HG03280 (cell line): ENCODE results near the gene JMJD1C.

Experiments
- ATAC-seq: cut with Tn5 transposase; IDR thresholded peaks from one replicate; pipeline ENCODE4 v1.9.1; 2021; ENCODE audit warnings: mild to moderate bottlenecking, moderate library complexity; ENCODE audit not compliant: unreplicated experiment

Gene JMJD1C

GRCh38 chr10:63483983-63484382 lies 18.2 kb upstream of the JMJD1C start:
- ATAC-seq: no peak

DNA sequence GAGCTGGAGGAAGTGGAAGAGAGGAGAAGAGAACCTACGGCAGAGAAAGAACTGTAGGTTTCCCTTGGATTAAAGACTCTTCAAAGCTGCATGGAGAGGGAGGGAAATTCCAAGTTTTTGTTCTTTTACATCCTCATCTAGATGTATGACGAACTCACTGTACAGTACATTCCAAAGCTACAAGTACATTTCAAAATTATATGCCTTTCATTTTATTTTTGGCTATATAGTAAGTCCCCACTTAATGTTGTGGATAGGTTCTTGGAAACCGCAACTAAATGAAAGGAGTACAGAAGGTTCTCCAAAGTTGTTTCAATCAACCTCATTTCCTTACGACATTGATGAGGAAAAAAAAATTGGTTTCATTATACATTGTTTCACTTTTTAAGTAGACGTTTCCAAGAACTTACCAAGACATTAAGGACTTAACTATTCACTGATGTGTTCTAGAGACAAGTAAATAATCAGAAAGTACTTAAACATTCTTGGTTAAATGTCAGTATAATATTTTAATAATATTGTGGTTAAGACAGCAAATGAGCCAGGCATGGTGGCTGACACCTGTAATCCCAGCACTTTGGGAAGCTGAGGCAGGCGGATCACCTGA lies 16.1 kb upstream of the JMJD1C start:
- no peak for ATAC-seq

GRCh38 chr10:63480237-63480636 lies 14.5 kb upstream of the JMJD1C start:
- no peak for ATAC-seq

DNA sequence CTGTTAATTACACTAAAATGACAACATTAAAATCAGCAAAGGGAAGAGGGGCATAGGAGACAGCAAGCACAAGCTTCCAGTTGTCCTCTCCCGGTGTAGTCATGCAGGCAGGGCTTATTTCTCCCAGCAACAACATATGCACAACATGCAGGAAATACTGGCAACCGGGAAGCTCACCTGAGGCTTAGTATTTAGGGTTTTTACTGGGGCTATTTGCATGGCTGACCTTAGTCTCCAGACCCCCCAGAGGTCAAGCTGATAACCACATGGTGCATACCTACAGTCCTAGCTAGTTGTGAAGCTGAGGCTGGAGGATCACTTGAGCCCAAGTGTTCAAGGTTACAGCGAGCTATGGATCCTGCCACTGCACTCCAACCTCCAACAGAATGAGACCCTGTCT lies 12.8 kb upstream of the JMJD1C start:
- no peak for ATAC-seq

DNA sequence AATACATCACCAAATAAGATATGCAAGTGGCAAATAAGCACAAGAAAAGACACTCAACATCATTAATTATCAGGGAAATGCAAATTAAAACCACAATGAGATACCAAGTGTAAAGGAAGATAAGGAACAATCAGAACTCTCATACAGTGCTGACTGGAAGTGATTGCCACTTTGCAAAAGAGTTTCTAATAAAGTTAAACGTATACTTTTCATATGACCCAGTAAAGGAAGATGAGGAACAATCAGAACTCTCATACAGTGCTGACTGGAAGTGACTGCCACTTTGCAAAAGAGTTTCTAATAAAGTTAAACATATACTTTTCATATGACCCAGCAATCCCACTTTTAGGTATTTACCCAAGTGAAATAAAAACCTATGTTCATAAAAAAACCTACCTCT lies 12.2 kb upstream of the JMJD1C start:
- no peak for ATAC-seq

GRCh38 chr10:63474488-63474887 lies 8.7 kb upstream of the JMJD1C start:
- no peak for ATAC-seq

DNA sequence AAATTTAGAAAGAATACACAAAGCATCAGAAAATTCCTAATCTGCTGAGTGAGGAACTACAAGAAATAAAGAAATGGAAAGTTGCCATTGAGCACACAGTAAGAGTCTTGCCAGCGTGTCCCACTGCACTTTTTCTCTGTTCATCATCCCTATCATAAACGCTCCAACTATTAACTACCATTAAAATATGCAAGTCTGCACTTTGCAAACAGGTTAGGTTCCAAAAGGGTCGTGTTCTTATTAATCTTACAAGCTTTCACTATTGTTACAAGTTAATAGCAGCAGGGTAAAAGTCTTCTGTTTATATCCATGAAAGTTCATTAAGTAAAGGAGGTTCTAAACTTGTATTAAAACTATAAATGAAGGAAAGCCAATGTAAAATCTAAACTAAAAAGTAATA lies 5.2 kb upstream of the JMJD1C start:
- ATAC-seq: no peak

GRCh38 chr10:63468947-63469346 lies 3.2 kb upstream of the JMJD1C start:
- no peak for ATAC-seq

GRCh38 chr10:63467841-63468240 lies 2.1 kb upstream of the JMJD1C start:
- no peak for ATAC-seq

- peak; percentile 28 for ATAC-seq
Observed at GRCh38 chr10:63466144-63466935, 563 bp upstream of the JMJD1C start.

GRCh38 chr10:63464402-63465292 lies 1.1 kb downstream of the JMJD1C start:
- peak; percentile 48 for ATAC-seq

DNA sequence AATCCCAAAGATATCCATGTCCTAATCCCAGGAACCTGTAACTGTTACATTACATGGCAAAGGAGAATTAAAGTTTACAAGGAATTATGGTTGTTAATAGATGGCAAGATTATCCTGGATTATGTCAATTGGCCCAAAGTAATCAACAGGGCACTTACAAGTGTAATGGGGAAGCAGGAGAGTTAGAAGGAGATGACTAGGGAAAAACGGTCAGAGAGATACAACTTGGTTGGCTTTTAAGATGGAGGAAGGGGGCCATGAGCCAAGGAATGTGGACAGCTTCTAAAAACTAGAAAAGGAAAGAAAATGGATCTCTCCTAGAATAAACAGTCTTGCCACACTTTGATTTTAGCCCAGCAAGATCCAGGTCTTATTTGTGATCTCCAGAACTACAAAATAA lies 3.3 kb downstream of the JMJD1C start:
- ATAC-seq: no peak

GRCh38 chr10:63458177-63458576 lies 7.6 kb downstream of the JMJD1C start:
- no peak for ATAC-seq

DNA sequence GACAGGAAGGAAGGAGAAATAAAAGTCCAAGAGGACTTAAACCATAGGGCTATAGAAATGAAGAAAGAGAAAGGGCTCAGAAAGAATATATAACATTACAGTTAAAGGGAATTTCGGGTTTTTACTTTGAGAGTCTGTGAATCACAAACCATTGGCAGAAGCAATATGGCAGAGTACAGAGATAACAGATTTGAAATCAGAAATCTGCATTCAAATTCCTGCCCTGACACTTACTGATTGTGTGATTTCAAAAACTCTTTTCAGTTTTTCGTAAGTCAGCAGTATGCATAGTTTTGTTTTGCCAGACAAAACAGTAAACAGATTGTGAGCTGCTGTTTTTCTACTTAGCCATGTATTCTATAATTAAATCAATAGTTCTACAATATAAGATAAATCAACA lies 8.2 kb downstream of the JMJD1C start:
- no peak for ATAC-seq

DNA sequence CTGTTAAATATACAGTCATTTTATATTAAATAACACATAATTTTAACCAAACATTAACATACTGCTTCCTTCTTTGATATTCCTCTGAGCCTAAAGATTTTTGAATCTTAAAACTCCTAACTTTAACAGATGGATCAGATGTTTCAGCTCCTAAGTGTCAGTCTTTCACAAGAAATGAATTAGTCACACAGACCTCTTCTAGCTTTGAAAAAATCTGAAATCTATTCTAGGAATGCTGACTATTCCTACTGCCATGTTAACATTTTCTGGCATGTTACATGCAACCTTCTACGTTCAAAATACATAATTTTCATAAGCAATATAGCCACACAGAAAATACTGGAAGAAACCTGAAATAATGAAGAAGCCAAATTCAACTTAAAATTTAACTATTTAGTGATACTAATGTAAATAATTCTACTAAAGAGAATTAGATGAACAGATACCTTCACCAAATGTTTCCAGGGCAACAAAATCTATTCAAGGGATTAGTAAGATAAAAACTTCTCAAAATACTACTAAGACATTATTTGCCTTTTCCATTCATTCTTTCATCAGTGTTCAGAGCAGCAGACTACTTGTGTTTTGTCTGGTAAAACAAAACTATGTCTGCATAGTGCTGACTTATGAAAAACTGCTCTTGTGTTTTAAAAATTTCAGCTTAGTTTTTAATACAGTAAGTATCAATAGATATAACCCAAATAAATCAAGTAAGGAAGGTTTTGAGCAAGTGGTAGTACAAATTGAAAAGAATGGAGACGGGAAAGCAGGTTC lies 9.2 kb downstream of the JMJD1C start:
- ATAC-seq: no peak

DNA sequence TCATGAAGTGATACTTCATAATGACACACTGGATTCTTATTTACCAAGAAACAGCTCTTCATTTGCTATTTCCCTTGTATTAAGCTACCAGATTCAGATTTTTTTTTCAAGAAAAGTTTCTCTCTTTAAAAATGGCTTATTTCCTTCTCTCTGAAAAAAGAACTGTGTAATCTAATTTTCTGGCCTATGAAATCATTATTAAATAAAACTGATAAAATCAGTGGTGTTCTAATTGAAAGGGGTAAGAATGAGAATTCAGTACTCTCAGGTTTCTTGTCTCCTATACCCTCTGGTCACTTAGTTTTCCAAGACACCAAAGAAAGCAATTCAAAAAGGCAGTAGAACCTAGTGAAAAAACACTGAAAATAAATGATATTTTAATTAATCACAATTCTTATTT lies 10.3 kb downstream of the JMJD1C start:
- ATAC-seq: no peak

DNA sequence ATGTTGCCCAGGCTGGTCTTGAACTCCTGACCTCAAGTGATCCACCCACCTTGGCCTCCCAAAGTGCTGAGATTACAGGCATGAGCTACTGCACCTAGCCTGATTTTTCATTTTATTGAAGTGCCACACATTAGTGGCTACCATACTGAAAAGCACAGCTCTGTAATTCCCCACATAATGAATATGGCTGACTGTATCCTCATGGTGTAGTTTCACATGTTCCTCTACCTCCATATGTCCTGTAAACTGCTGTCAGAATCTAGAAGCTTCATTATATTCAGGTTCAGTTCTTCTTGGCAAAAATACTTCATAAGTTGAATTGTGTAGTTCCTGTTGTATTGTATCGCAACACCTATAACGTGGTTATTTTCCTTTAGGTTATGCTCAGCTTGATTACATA lies 11.1 kb downstream of the JMJD1C start:
- ATAC-seq: no peak

- ATAC-seq: no peak
Observed at GRCh38 chr10:63452524-63452923, 13.3 kb downstream of the JMJD1C start.

GRCh38 chr10:63446716-63447440 lies 18.9 kb downstream of the JMJD1C start:
- ATAC-seq: no peak

- no peak for ATAC-seq
Observed at GRCh38 chr10:63441404-63441803, 24.4 kb downstream of the JMJD1C start.
